Measurements from ENCODE around the gene CNTN5.

The CNTN5 gene

GRCh38 chr11:99614352-99614751 is 593.6 kb downstream of the CNTN5 start:
- in situ Hi-C loops (cut with HindIII; ENCODE audit: low pct_ligation_motif_present, low sequenced_read_pairs) = no loop called here
- DNase-seq = no peak
- TF ChIP-seq, protein P1, sequence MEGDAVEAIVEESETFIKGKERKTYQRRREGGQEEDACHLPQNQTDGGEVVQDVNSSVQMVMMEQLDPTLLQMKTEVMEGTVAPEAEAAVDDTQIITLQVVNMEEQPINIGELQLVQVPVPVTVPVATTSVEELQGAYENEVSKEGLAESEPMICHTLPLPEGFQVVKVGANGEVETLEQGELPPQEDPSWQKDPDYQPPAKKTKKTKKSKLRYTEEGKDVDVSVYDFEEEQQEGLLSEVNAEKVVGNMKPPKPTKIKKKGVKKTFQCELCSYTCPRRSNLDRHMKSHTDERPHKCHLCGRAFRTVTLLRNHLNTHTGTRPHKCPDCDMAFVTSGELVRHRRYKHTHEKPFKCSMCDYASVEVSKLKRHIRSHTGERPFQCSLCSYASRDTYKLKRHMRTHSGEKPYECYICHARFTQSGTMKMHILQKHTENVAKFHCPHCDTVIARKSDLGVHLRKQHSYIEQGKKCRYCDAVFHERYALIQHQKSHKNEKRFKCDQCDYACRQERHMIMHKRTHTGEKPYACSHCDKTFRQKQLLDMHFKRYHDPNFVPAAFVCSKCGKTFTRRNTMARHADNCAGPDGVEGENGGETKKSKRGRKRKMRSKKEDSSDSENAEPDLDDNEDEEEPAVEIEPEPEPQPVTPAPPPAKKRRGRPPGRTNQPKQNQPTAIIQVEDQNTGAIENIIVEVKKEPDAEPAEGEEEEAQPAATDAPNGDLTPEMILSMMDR (IDR thresholded peaks at IDR 0.05; ENCODE audit: low read depth, low read length, missing control alignments) = no peak
- Histone ChIP-seq H3K27me3 (replicated peaks) (no peaks in the 10 kb centered on the region), H3K36me3 (replicated peaks) (no peaks in the 10 kb centered on the region), H3K27ac (no peak overlapping the region), H3K4me3 (ENCODE audit: low read depth, low read length) (no peak overlapping the region)

DNA sequence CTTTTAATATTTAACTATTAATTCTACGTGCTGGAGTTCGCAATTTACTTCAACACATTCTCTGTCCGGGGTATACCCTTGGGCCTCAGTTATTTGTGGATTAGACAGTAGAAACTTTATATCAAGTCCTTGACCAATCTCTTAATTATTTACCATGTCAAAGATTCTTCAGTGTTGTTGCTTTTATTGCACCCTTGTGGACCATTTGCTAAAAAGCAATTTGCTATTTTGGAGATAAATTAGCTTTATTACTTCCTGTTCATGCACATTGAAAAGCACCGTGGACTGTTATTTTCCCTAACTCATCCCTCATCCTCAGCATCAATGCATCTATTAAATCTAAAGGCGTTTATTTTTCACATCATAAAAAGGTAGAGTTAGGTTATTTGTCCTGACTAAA is 609.9 kb downstream of the CNTN5 start:
- Histone ChIP-seq H3K27me3 (replicated peaks) (no peaks in the 10 kb centered on the region), H3K4me3 (ENCODE audit: low read depth, low read length) (no peak overlapping the region), H3K36me3 (replicated peaks) (no peaks in the 10 kb centered on the region), H3K27ac (no peak overlapping the region)
- no peak for DNase-seq
- TF ChIP-seq, protein P1 (IDR thresholded peaks at IDR 0.05; ENCODE audit: low read depth, low read length, missing control alignments) = no peak
- in situ Hi-C loops (cut with HindIII; ENCODE audit: low pct_ligation_motif_present, low sequenced_read_pairs) = no loop called here

DNA sequence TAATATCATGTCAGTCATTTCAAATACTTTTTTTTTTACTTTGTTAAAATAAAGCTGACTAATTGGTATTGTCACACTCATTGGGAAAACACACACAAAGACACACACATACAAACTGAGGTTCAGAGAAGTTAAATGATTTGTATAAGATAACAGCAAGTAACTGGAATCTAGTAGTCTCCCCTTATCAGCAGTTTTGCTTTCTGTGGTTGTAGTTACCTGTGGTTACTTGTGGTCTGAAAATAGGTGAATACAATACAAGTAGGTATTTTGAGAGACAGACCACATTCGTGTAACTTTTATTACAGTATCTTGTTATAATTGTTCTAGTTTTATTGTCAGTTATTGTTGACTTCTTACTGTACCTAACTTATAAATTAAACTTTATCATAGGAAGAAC is 610.9 kb downstream of the CNTN5 start:
- in situ Hi-C loops (cut with HindIII; ENCODE audit: low pct_ligation_motif_present, low sequenced_read_pairs) = no loop called here
- no peaks in the 10 kb centered on the region for H3K36me3 ChIP-seq (replicated peaks)

GRCh38 chr11:99632969-99633368 is 612.2 kb downstream of the CNTN5 start:
- TF ChIP-seq, protein P1 (IDR thresholded peaks at IDR 0.05; ENCODE audit: low read depth, low read length, missing control alignments) = no peak
- Histone ChIP-seq H3K27me3 (replicated peaks) (no peaks in the 10 kb centered on the region), H3K4me3 (ENCODE audit: low read depth, low read length) (no peak overlapping the region), H3K36me3 (replicated peaks) (no peaks in the 10 kb centered on the region), H3K27ac (no peak overlapping the region)
- DNase-seq = no peak
- in situ Hi-C loops (cut with HindIII; ENCODE audit: low pct_ligation_motif_present, low sequenced_read_pairs) = no loop called here

More for the DNA sequence above, 610.9 kb downstream of the CNTN5 start:
- TF ChIP-seq, protein P1 (IDR thresholded peaks at IDR 0.05; ENCODE audit: low read depth, low read length, missing control alignments) = no peak
- no peak for DNase-seq
- Histone ChIP-seq H3K27ac (no peak overlapping the region), H3K27me3 (replicated peaks) (no peaks in the 10 kb centered on the region), H3K4me3 (ENCODE audit: low read depth, low read length) (no peak overlapping the region)

GRCh38 chr11:99634581-99634980 is 613.8 kb downstream of the CNTN5 start:
- H3K36me3 ChIP-seq (replicated peaks) = no peaks in the 10 kb centered on the region
- in situ Hi-C loops (cut with HindIII; ENCODE audit: low pct_ligation_motif_present, low sequenced_read_pairs) = no loop called here
- TF ChIP-seq, protein P1 (IDR thresholded peaks at IDR 0.05; ENCODE audit: low read depth, low read length, missing control alignments) = no peak
- no peak for DNase-seq
- H3K27ac ChIP-seq = no peak overlapping the region
- no peak overlapping the region for H3K4me3 ChIP-seq (ENCODE audit: low read depth, low read length)
- H3K27me3 ChIP-seq (replicated peaks) = no peaks in the 10 kb centered on the region

GRCh38 chr11:99638073-99638553 is 617.4 kb downstream of the CNTN5 start:
- in situ Hi-C loops (cut with HindIII; ENCODE audit: low pct_ligation_motif_present, low sequenced_read_pairs) = no loop called here
- no peaks in the 10 kb centered on the region for H3K27me3 ChIP-seq (replicated peaks)

More at GRCh38 chr11:99638073-99638553, 617.4 kb downstream of the CNTN5 start:
- TF ChIP-seq, protein P1 (IDR thresholded peaks at IDR 0.05; ENCODE audit: low read depth, low read length, missing control alignments) = no peak
- DNase-seq = no peak
- Histone ChIP-seq H3K27ac (no peak overlapping the region), H3K4me3 (ENCODE audit: low read depth, low read length) (no peak overlapping the region), H3K36me3 (replicated peaks) (no peaks in the 10 kb centered on the region)
